Activated naive CD4-positive, alpha-beta T cell treated with anti-CD3 and anti-CD28 coated beads, Interleukin-2, amount 50 U/mL, for 24 hours (primary cell): ENCODE measurements around the gene GOLGA7B.

Experiments used
- H3K27ac Mint-ChIP-seq: one replicate; pipeline ENCODE4 v1.8.0; 2021; ENCODE audit warnings: mild to moderate bottlenecking, mixed read lengths
- H3K27me3 Mint-ChIP-seq: one replicate; pipeline ENCODE4 v1.8.0; 2021; ENCODE audit warnings: mixed read lengths
- H3K36me3 Mint-ChIP-seq: one replicate; pipeline ENCODE4 v1.8.0; 2021; ENCODE audit warnings: mixed read lengths
- H3K4me1 Mint-ChIP-seq: one replicate; pipeline ENCODE4 v1.8.0; 2021; ENCODE audit warnings: mixed read lengths
- H3K4me3 Mint-ChIP-seq: one replicate; pipeline ENCODE4 v1.8.0; 2021; ENCODE audit warnings: mild to moderate bottlenecking, mixed read lengths
- H3K9me3 Mint-ChIP-seq: one replicate; pipeline ENCODE4 v1.8.0; 2021; ENCODE audit warnings: mixed read lengths

GOLGA7B gene

GRCh38 chr10:97850446-97850845, 803 bp downstream of the GOLGA7B start:
- H3K27ac Mint-ChIP-seq, result peak overlapping the region; percentile 51
- H3K9me3 Mint-ChIP-seq, result no peaks in the 10 kb centered on the region
- H3K4me3 Mint-ChIP-seq, result peak overlapping the region; percentile 89
- H3K36me3 Mint-ChIP-seq, result no peaks in the 10 kb centered on the region
- peaks cover 52% of the 10 kb centered on the region for H3K4me1 Mint-ChIP-seq
- H3K27me3 Mint-ChIP-seq, result no peaks in the 10 kb centered on the region

GRCh38 chr10:97851341-97852001, 1.8 kb downstream of the GOLGA7B start:
- Mint-ChIP-seq H3K27me3 (no peaks in the 10 kb centered on the region), H3K9me3 (no peaks in the 10 kb centered on the region), H3K36me3 (no peaks in the 10 kb centered on the region), H3K4me1 (peaks cover 52% of the 10 kb centered on the region), H3K27ac (peak overlapping the region; percentile 68), H3K4me3 (peak overlapping the region; percentile 89)

GRCh38 chr10:97852277-97852676, 2.6 kb downstream of the GOLGA7B start:
- peak overlapping the region; percentile 89 for H3K4me3 Mint-ChIP-seq
- H3K9me3 Mint-ChIP-seq, result no peaks in the 10 kb centered on the region
- no peaks in the 10 kb centered on the region for H3K36me3 Mint-ChIP-seq
- H3K27ac Mint-ChIP-seq, result peak overlapping the region; percentile 68
- no peaks in the 10 kb centered on the region for H3K27me3 Mint-ChIP-seq
- peaks cover 58% of the 10 kb centered on the region for H3K4me1 Mint-ChIP-seq

GRCh38 chr10:97852840-97853405, 3.3 kb downstream of the GOLGA7B start:
- Mint-ChIP-seq H3K4me3 (no peak overlapping the region), H3K4me1 (peaks cover 62% of the 10 kb centered on the region), H3K36me3 (no peaks in the 10 kb centered on the region), H3K9me3 (no peaks in the 10 kb centered on the region), H3K27me3 (no peaks in the 10 kb centered on the region), H3K27ac (no peak overlapping the region)

GRCh38 chr10:97854743-97855142, 5.1 kb downstream of the GOLGA7B start:
- peaks cover 58% of the 10 kb centered on the region for H3K4me1 Mint-ChIP-seq
- no peaks in the 10 kb centered on the region for H3K36me3 Mint-ChIP-seq
- H3K27ac Mint-ChIP-seq, result no peak overlapping the region
- no peaks in the 10 kb centered on the region for H3K27me3 Mint-ChIP-seq
- H3K4me3 Mint-ChIP-seq, result no peak overlapping the region
- no peaks in the 10 kb centered on the region for H3K9me3 Mint-ChIP-seq

- no peak overlapping the region for H3K4me3 Mint-ChIP-seq
- H3K4me1 Mint-ChIP-seq, result peaks cover 37% of the 10 kb centered on the region
- H3K36me3 Mint-ChIP-seq, result peaks cover 2% of the 10 kb centered on the region
- no peak overlapping the region for H3K27ac Mint-ChIP-seq
- H3K27me3 Mint-ChIP-seq, result no peaks in the 10 kb centered on the region
- no peaks in the 10 kb centered on the region for H3K9me3 Mint-ChIP-seq
Measured at GRCh38 chr10:97858001-97858439, 8.4 kb downstream of the GOLGA7B start.

GRCh38 chr10:97861097-97861750, 11.6 kb downstream of the GOLGA7B start:
- Mint-ChIP-seq H3K27ac (no peak overlapping the region), H3K4me3 (no peak overlapping the region), H3K36me3 (peaks cover 2% of the 10 kb centered on the region), H3K27me3 (no peaks in the 10 kb centered on the region), H3K9me3 (no peaks in the 10 kb centered on the region), H3K4me1 (peaks cover 23% of the 10 kb centered on the region)

- no peak overlapping the region for H3K4me3 Mint-ChIP-seq
- H3K4me1 Mint-ChIP-seq, result peaks cover 20% of the 10 kb centered on the region
- H3K36me3 Mint-ChIP-seq, result peaks cover 2% of the 10 kb centered on the region
- H3K27me3 Mint-ChIP-seq, result no peaks in the 10 kb centered on the region
- no peak overlapping the region for H3K27ac Mint-ChIP-seq
- no peaks in the 10 kb centered on the region for H3K9me3 Mint-ChIP-seq
Measured at GRCh38 chr10:97861924-97862323, 12.3 kb downstream of the GOLGA7B start.

GRCh38 chr10:97863808-97864207, 14.2 kb downstream of the GOLGA7B start:
- Mint-ChIP-seq H3K27ac (no peak overlapping the region), H3K4me1 (peaks cover 7% of the 10 kb centered on the region), H3K4me3 (no peak overlapping the region), H3K9me3 (no peaks in the 10 kb centered on the region), H3K36me3 (peaks cover 2% of the 10 kb centered on the region), H3K27me3 (no peaks in the 10 kb centered on the region)

- H3K9me3 Mint-ChIP-seq, result no peaks in the 10 kb centered on the region
Measured at GRCh38 chr10:97865488-97865887, 15.8 kb downstream of the GOLGA7B start.

GRCh38 chr10:97866524-97867219, 17.0 kb downstream of the GOLGA7B start:
- Mint-ChIP-seq H3K4me3 (no peak overlapping the region), H3K36me3 (no peaks in the 10 kb centered on the region), H3K9me3 (no peaks in the 10 kb centered on the region), H3K27me3 (no peaks in the 10 kb centered on the region), H3K4me1 (peaks cover 15% of the 10 kb centered on the region), H3K27ac (peak overlapping the region; percentile 35)

More at GRCh38 chr10:97865488-97865887, 15.8 kb downstream of the GOLGA7B start:
- Mint-ChIP-seq H3K36me3 (peaks cover 2% of the 10 kb centered on the region), H3K4me1 (peaks cover 21% of the 10 kb centered on the region), H3K4me3 (no peak overlapping the region), H3K27ac (no peak overlapping the region), H3K27me3 (no peaks in the 10 kb centered on the region)

GRCh38 chr10:97867220-97867800, 17.7 kb downstream of the GOLGA7B start:
- Mint-ChIP-seq H3K4me3 (no peak overlapping the region), H3K4me1 (peaks cover 15% of the 10 kb centered on the region), H3K27ac (no peak overlapping the region), H3K27me3 (no peaks in the 10 kb centered on the region), H3K36me3 (no peaks in the 10 kb centered on the region), H3K9me3 (no peaks in the 10 kb centered on the region)

- H3K4me3 Mint-ChIP-seq, result no peak overlapping the region
- H3K27me3 Mint-ChIP-seq, result no peaks in the 10 kb centered on the region
- H3K4me1 Mint-ChIP-seq, result peaks cover 15% of the 10 kb centered on the region
- H3K9me3 Mint-ChIP-seq, result no peaks in the 10 kb centered on the region
- H3K27ac Mint-ChIP-seq, result no peak overlapping the region
- H3K36me3 Mint-ChIP-seq, result no peaks in the 10 kb centered on the region
Measured at GRCh38 chr10:97868134-97868685, 18.6 kb downstream of the GOLGA7B start.

- Mint-ChIP-seq H3K4me1 (peaks cover 15% of the 10 kb centered on the region), H3K36me3 (no peaks in the 10 kb centered on the region), H3K9me3 (no peaks in the 10 kb centered on the region), H3K27ac (peak overlapping the region; percentile 41), H3K27me3 (no peaks in the 10 kb centered on the region), H3K4me3 (peak overlapping the region; percentile 7)
Measured at GRCh38 chr10:97869091-97870042, 19.7 kb downstream of the GOLGA7B start.
